Upper lobe of left lung (tissue), 4 donors: ENCODE measurements around the gene C4orf36.

Experiments
- POLR2AphosphoS5 ChIP-seq, 2 donors: sonication (generic); formaldehyde crosslinking; IDR thresholded peaks; one replicate each; pipeline ENCODE4 v1.5.1; 2017; ENCODE audit warnings: antibody characterized with exemption in 2 of 2
- TF ChIP-seq, protein P1 (sequence below), 6 experiments: fragments of 450-650 bp in 4 of 6; fragments of 200-600 bp in 2 of 6; sonication (generic) in 2 of 6; IDR thresholded peaks; one replicate each; pipeline ENCODE4 v1.5.1; 2016 to 2019; ENCODE audit warnings: antibody characterized with exemption in 6 of 6

DNA sequence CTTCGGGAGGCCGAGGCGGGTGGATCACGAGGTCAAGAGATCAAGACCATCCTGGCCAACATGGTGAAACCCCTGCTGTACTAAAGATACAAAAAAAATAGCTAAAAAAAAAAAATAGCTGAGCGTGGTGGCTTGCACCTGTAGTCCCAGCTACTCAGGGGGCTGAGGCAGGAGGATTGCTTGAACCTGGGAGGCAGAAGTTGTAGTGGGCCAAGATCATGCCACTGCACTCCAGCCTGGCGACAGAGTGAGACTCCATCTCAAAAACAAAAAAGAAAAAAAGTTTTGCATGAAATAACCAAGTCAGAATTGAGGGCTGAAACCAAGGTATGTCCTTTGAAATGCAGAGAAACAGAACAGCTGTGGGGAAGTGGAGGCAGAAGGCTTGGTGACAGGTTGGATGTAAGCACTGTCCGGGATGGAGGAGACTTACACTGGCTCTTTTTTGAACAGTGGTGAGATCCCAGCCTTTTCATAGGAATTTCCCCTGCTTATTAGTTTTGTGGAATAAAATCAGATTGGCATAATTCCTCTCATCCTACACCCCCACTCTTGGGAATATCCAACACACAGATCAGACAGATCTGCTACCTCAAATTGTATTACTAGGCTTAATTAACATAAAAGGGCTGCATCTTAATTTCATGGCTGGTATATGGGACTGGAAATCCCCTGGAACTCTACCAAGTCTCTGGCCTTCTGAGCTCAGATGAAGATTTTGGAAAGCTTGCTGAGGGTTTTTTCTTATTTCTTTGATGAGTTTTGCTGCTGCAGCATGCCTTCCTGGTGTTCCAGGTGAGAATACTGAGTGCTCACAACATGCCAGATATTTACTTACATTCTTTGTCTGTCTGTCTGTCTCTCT is 18.8 kb upstream of the C4orf36 start:
- TF ChIP-seq, protein P1, sequence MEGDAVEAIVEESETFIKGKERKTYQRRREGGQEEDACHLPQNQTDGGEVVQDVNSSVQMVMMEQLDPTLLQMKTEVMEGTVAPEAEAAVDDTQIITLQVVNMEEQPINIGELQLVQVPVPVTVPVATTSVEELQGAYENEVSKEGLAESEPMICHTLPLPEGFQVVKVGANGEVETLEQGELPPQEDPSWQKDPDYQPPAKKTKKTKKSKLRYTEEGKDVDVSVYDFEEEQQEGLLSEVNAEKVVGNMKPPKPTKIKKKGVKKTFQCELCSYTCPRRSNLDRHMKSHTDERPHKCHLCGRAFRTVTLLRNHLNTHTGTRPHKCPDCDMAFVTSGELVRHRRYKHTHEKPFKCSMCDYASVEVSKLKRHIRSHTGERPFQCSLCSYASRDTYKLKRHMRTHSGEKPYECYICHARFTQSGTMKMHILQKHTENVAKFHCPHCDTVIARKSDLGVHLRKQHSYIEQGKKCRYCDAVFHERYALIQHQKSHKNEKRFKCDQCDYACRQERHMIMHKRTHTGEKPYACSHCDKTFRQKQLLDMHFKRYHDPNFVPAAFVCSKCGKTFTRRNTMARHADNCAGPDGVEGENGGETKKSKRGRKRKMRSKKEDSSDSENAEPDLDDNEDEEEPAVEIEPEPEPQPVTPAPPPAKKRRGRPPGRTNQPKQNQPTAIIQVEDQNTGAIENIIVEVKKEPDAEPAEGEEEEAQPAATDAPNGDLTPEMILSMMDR (IDR thresholded peaks at IDR 0.05), result no peak
- no peak for TF ChIP-seq POLR2AphosphoS5 (IDR thresholded peaks at IDR 0.05)
